Measurements from ENCODE around the gene RAD18.

- TF ChIP-seq TAF1 (IDR thresholded peaks at IDR 0.05; ENCODE audit: borderline replicate concordance, low read depth, low read length): no peak
- TF ChIP-seq POLR2A (IDR thresholded peaks at IDR 0.05; ENCODE audit: low read depth, low read length): no peak
- TF ChIP-seq POLR2AphosphoS5 (IDR thresholded peaks at IDR 0.05; ENCODE audit: low read depth, low read length): no peak
Measured at GRCh38 chr3:8856721-8857120, 106.6 kb downstream of the RAD18 start.
